A549 (cell line): Measurements from ENCODE around the gene CACNA1C. TPM values are rescaled to one million over a fixed set of nuclear protein-coding genes. Genes with fewer than 3 reads are reported as not detected.

Experiments used
- ATAC-seq, 2 experiments: fragments of 200-7000 bp in 1 of 2; fragments of >200 bp in 1 of 2; cut with Nextera tagmentation in 1 of 2; cut with Tn5 transposase in 1 of 2; 3 replicates each; pipeline versions ENCODE4 v1.8.0 to v1.9.1; 2018 to 2020; ENCODE audit warnings: mild to moderate bottlenecking in 1 of 2, moderate library complexity in 1 of 2
- CTCF ChIA-PET: fragments of 300-600 bp; sonication (Branson Sonifier 250); formaldehyde crosslinking; extraction: SDS; loops from one replicate; lab custom pipeline; 2021; ENCODE audit warnings: antibody characterized with exemption, inconsistent platforms; lab: Yijun Ruan, JAX
- POLR2A ChIA-PET: fragments of 350-600 bp; formaldehyde crosslinking; extraction: SDS; loops from one replicate; lab custom pipeline; 2021; ENCODE audit warnings: antibody characterized with exemption, inconsistent platforms; lab: Yijun Ruan, JAX
- DNase-seq, 2 experiments: peaks; one replicate each; pipeline versions ENCODE4 v3.0.0 to v3.0.0-alpha.2; 2011 to 2016; ENCODE audit warnings: low read depth in 1 of 2, low spot score in 1 of 2
- FAIRE-seq: peaks from 2 replicates; lab custom pipeline; 2011; peaks lifted over from hg19 to GRCh38; lab: Jason Lieb, UNC
- H3K27ac ChIP-seq, 2 experiments: fragments of >200 bp; sonication (Bioruptor Twin); formaldehyde crosslinking; 3 replicates each; pipeline ENCODE4 v1.5.1; 2016 to 2017
- H3K4me1 ChIP-seq: fragments of >200 bp; sonication (Bioruptor Twin); formaldehyde crosslinking; 3 replicates; pipeline ENCODE4 v1.6.1; 2016
- H3K4me2 ChIP-seq: fragments of >200 bp; sonication (Bioruptor Twin); formaldehyde crosslinking; 3 replicates; pipeline ENCODE4 v1.6.1; 2016
- H3K4me3 ChIP-seq: fragments of >200 bp; sonication (Bioruptor Twin); formaldehyde crosslinking; 3 replicates; pipeline ENCODE4 v1.5.1; 2016
- H3K9me3 ChIP-seq: fragments of >200 bp; sonication (Bioruptor Twin); formaldehyde crosslinking; 3 replicates; pipeline ENCODE4 v1.6.1; 2016
- ATOH8 ChIP-seq: fragments of 250-450 bp; sonication (Bioruptor Pico); IDR thresholded peaks from 2 replicates; pipeline ENCODE4 v1.5.0; 2020; ENCODE audit warnings: low read depth, mild to moderate bottlenecking, moderate library complexity
- BHLHE40 ChIP-seq: IDR thresholded peaks from 2 replicates; pipeline ENCODE4 v1.6.1; 2012; ENCODE audit warnings: low read depth, low read length, inconsistent platforms
- CHD2 ChIP-seq: fragments of 150-350 bp; IDR thresholded peaks from 2 replicates; pipeline ENCODE4 v1.6.1; 2014; ENCODE audit warnings: low read length; ENCODE audit not compliant: partially characterized antibody
- CHD4 ChIP-seq: fragments of 200-600 bp; sonication (generic); IDR thresholded peaks from 2 replicates; pipeline ENCODE4 v1.6.1; 2016; ENCODE audit warnings: antibody characterized with exemption, mild to moderate bottlenecking, borderline replicate concordance
- CTCF ChIP-seq: fragments of >200 bp; sonication (Bioruptor Twin); formaldehyde crosslinking; IDR thresholded peaks from 3 replicates; pipeline ENCODE4 v1.5.1; 2016
- E2F6 ChIP-seq: IDR thresholded peaks from 2 replicates; pipeline ENCODE4 v1.6.1; 2012; ENCODE audit warnings: low read depth, borderline replicate concordance
- FOXS1 ChIP-seq: fragments of 250-450 bp; sonication (Bioruptor Pico); IDR thresholded peaks from 2 replicates; pipeline ENCODE4 v1.5.0; 2020; ENCODE audit warnings: mild to moderate bottlenecking, moderate library complexity
- GATA3 ChIP-seq: IDR thresholded peaks from 2 replicates; pipeline ENCODE4 v1.6.1; 2012; ENCODE audit warnings: borderline replicate concordance
- HES2 ChIP-seq: fragments of >200 bp; sonication (Bioruptor Twin); formaldehyde crosslinking; IDR thresholded peaks from 2 replicates; pipeline ENCODE4 v1.6.1; 2016
- HEYL ChIP-seq: fragments of 250-450 bp; sonication (Bioruptor Pico); IDR thresholded peaks from 2 replicates; pipeline ENCODE4 v1.8.0; 2021; ENCODE audit warnings: mild to moderate bottlenecking, moderate library complexity
- HOXB13 ChIP-seq: fragments of 250-450 bp; sonication (Bioruptor Pico); IDR thresholded peaks from 2 replicates; pipeline ENCODE4 v1.5.0; 2020; ENCODE audit warnings: low read depth, mild to moderate bottlenecking, moderate library complexity
- JUN ChIP-seq, 2 experiments: fragments of >200 bp; sonication (Bioruptor Twin); formaldehyde crosslinking; IDR thresholded peaks; 2 replicates in 1 of 2; 3 replicates in 1 of 2; pipeline ENCODE4 v1.6.1; 2016 to 2017
- MAFK ChIP-seq: fragments of 450-650 bp; IDR thresholded peaks from 2 replicates; pipeline ENCODE4 v1.6.1; 2014; ENCODE audit not compliant: partially characterized antibody
- NPAS2 ChIP-seq: fragments of 250-450 bp; sonication (Bioruptor Pico); IDR thresholded peaks from 2 replicates; pipeline ENCODE4 v1.8.0; 2022; ENCODE audit warnings: mild to moderate bottlenecking, moderate library complexity, borderline replicate concordance
- PBX3 ChIP-seq: IDR thresholded peaks from 2 replicates; pipeline ENCODE4 v1.6.1; 2012
- PHF8 ChIP-seq: fragments of 200-600 bp; sonication (generic); IDR thresholded peaks from 2 replicates; pipeline ENCODE4 v1.6.1; 2016; ENCODE audit warnings: low read depth, mild to moderate bottlenecking, antibody characterized with exemption, moderate library complexity, borderline replicate concordance
- RAD21 ChIP-seq, 2 experiments: fragments of >200 bp in 1 of 2; sonication (Bioruptor Twin) in 1 of 2; formaldehyde crosslinking in 1 of 2; IDR thresholded peaks in 1 of 2; conservative IDR thresholded peaks in 1 of 2; 2 replicates in 1 of 2; 3 replicates in 1 of 2; pipeline ENCODE4 v1.6.1; 2012 to 2018; ENCODE audit warnings: inconsistent platforms in 1 of 2
- RARB ChIP-seq: fragments of 250-450 bp; sonication (Bioruptor Pico); IDR thresholded peaks from 2 replicates; pipeline ENCODE4 v1.8.0; 2021; ENCODE audit warnings: mild to moderate bottlenecking, moderate library complexity
- RFX5 ChIP-seq: fragments of 450-650 bp; IDR thresholded peaks from 2 replicates; pipeline ENCODE4 v1.7.1; 2014; ENCODE audit warnings: antibody characterized with exemption, mild to moderate bottlenecking, moderate library complexity
- ZNF302 ChIP-seq: fragments of 250-450 bp; sonication (Bioruptor Pico); IDR thresholded peaks from 2 replicates; pipeline ENCODE4 v1.9.0; 2021; ENCODE audit warnings: inconsistent platforms, mild to moderate bottlenecking, moderate library complexity
- WGBS: methylation state at CpG from one replicate; pipeline ENCODE4 v1.1.6; 2017; ENCODE audit errors: missing lambda C conversion rate; 5-methylcytosine and 5-hydroxymethylcytosine counted together
- polyA plus RNA-seq, 4 experiments: library from polyadenylated mRNA; depleted of rRNA in 3 of 4; stranded (reverse); fragments of >200 nt; fragmentation: RNase III in 1 of 4; extraction: RNeasy Plus Mini Kit Qiagen cat#74134 plus additional on column Dnase treatment in 1 of 4; gene quantifications; 2 replicates in 3 of 4; 3 replicates in 1 of 4; pipeline ENCODE4 v1.2.3, GENCODE V29; 2011 to 2017

Gene CACNA1C
- polyA plus RNA-seq, 2 of the 4 experiments (the other 2 are of a cell fraction): not detected

GRCh38 chr12:2668816-2669215 lies 616.0 kb downstream of the CACNA1C start:
- ChIA-PET CTCF (interaction anchor here (1.0 to 1.3 kb wide), 2 partner anchors 15 to 115 kb away, joined by 3 to 4 read pairs; no protein-coding TSS in a partner anchor), POLR2A (interaction anchor here (0.6 kb wide), 1 partner anchor 28 kb away, joined by 3 read pairs; no protein-coding TSS in a partner anchor)
- Histone ChIP-seq H3K4me2 (no peak overlapping the region), H3K9me3 (no peaks in the 10 kb centered on the region), H3K4me1 (no peaks in the 10 kb centered on the region), H3K4me3 (no peak overlapping the region), H3K27ac (no peak overlapping the region)
- 49% methylated on average over 17 of the region's 17 CpGs for WGBS
- ATAC-seq (no peak), DNase-seq (no peak), FAIRE-seq (no peak)
- TF ChIP-seq PBX3 (no peak), HES2 (no peak), HOXB13 (CRISPR knock-in tag) (no peak), E2F6 (no peak), NPAS2 (CRISPR knock-in tag) (no peak), GATA3 (no peak)

GRCh38 chr12:2669560-2669959 lies 616.8 kb downstream of the CACNA1C start:
- 49% methylated on average over 8 of the region's 8 CpGs for WGBS
- ATAC-seq (no peak), FAIRE-seq (no peak), DNase-seq (no peak)
- CTCF ChIA-PET: interaction anchor here (0.6 to 1.3 kb wide), 2 partner anchors 114 to 635 kb away, joined by 3 to 4 read pairs; no protein-coding TSS in a partner anchor
- POLR2A ChIA-PET: interaction anchor here (0.6 kb wide), 1 partner anchor 29 kb away, joined by 3 read pairs; no protein-coding TSS in a partner anchor
- no peak overlapping the region for H3K4me2 ChIP-seq
- H3K9me3 ChIP-seq: no peaks in the 10 kb centered on the region
- H3K4me1 ChIP-seq: no peaks in the 10 kb centered on the region
- H3K27ac ChIP-seq: no peak overlapping the region
- H3K4me3 ChIP-seq: no peak overlapping the region
- TF ChIP-seq RAD21 (conservative IDR thresholded peaks at IDR 0.05 in 1 of 2, IDR thresholded peaks at IDR 0.05 in 1 of 2) (no peak), RFX5 (no peak), MAFK (no peak), CHD4 (no peak), BHLHE40 (no peak), FOXS1 (CRISPR knock-in tag) (no peak), CHD2 (no peak), PBX3 (no peak), NPAS2 (CRISPR knock-in tag) (no peak), HOXB13 (CRISPR knock-in tag) (no peak), ATOH8 (CRISPR knock-in tag) (no peak), CTCF (no peak), HEYL (CRISPR knock-in tag) (no peak), PHF8 (no peak), ZNF302 (CRISPR knock-in tag) (no peak), GATA3 (no peak), RARB (CRISPR knock-in tag) (no peak), JUN (IDR thresholded peaks at IDR 0.05) (no peak)
